ENCODE measurements around the gene TSPAN9. TPM values are rescaled to one million over a fixed set of nuclear protein-coding genes. Genes with fewer than 3 reads are reported as not detected.

The TSPAN9 gene
- total RNA-seq, 1 donor from 2014 or later, result 7.8 TPM

GRCh38 chr12:3249081-3249800, 172.1 kb downstream of the TSPAN9 start:
- Mint-ChIP-seq H3K4me1 (peaks cover 31% of the 10 kb centered on the region), H3K27me3 (ENCODE audit: insufficient read depth, low read depth) (peaks cover 2% of the 10 kb centered on the region), H3K4me3 (no peak overlapping the region), H3K9me3 (peaks cover 2% of the 10 kb centered on the region), H3K36me3 (no peaks in the 10 kb centered on the region), H3K27ac (peak overlapping the region; percentile 67)
- H3K27me3 ChIP-seq, result no peaks in the 10 kb centered on the region
- TF ChIP-seq, protein P1, sequence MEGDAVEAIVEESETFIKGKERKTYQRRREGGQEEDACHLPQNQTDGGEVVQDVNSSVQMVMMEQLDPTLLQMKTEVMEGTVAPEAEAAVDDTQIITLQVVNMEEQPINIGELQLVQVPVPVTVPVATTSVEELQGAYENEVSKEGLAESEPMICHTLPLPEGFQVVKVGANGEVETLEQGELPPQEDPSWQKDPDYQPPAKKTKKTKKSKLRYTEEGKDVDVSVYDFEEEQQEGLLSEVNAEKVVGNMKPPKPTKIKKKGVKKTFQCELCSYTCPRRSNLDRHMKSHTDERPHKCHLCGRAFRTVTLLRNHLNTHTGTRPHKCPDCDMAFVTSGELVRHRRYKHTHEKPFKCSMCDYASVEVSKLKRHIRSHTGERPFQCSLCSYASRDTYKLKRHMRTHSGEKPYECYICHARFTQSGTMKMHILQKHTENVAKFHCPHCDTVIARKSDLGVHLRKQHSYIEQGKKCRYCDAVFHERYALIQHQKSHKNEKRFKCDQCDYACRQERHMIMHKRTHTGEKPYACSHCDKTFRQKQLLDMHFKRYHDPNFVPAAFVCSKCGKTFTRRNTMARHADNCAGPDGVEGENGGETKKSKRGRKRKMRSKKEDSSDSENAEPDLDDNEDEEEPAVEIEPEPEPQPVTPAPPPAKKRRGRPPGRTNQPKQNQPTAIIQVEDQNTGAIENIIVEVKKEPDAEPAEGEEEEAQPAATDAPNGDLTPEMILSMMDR (IDR thresholded peaks at IDR 0.05), result no peak
- no peak for TF ChIP-seq EZH2phosphoT487 (IDR thresholded peaks at IDR 0.05)
- no peak for TF ChIP-seq EZH2 (IDR thresholded peaks at IDR 0.05)
- no peaks in the 10 kb centered on the region for H3K36me3 ChIP-seq
- no peak for DNase-seq (ENCODE audit: low spot score)
- H3K4me1 ChIP-seq, result no peaks in the 10 kb centered on the region
- H2AFZ ChIP-seq (replicated peaks), result no peak overlapping the region
- no peak overlapping the region for H3K27ac ChIP-seq
- no peak overlapping the region for H3K4me2 ChIP-seq
- H4K20me1 ChIP-seq (ENCODE audit: low read depth), result no peaks in the 10 kb centered on the region
- no peak overlapping the region for H3K9ac ChIP-seq
- no peaks in the 10 kb centered on the region for H3K79me2 ChIP-seq (ENCODE audit: low read depth)
- H3K4me3 ChIP-seq, result no peak overlapping the region
- no peaks in the 10 kb centered on the region for H3K9me3 ChIP-seq (ENCODE audit: low read depth)
- H3F3A ChIP-seq (ENCODE audit: low read depth), result no peaks in the 10 kb centered on the region

DNA sequence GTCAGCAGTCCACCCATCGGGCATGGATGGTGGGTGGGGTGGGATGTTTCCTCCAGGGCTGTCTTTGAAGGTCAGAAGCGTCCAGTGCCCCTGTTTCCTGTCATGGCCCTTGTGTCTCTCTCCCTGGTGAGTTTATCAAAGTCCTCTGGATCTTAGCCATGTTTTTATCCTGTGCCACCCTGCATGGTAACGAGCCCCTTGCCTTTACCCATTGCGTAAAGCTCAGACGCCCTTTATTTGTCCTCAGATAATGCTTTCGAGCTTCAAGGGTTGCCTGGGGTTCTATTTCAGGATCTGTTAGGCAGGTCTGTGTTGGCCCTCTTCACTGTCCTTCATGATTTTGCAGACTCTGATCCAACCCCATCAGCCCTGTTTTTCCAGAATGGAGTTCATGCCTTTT, 172.9 kb downstream of the TSPAN9 start:
- Histone ChIP-seq H3K9ac (no peak overlapping the region), H2AFZ (replicated peaks) (no peak overlapping the region), H4K20me1 (ENCODE audit: low read depth) (peaks cover 3% of the 10 kb centered on the region), H3K36me3 (no peaks in the 10 kb centered on the region), H3K4me3 (no peak overlapping the region), H3K4me1 (no peaks in the 10 kb centered on the region), H3F3A (ENCODE audit: low read depth) (no peaks in the 10 kb centered on the region), H3K79me2 (ENCODE audit: low read depth) (no peaks in the 10 kb centered on the region), H3K27me3 (no peaks in the 10 kb centered on the region), H3K27ac (no peak overlapping the region), H3K4me2 (no peak overlapping the region), H3K9me3 (ENCODE audit: low read depth) (no peaks in the 10 kb centered on the region)
- no peak for DNase-seq (ENCODE audit: low spot score)
- H3K36me3 Mint-ChIP-seq, result no peaks in the 10 kb centered on the region
- H3K4me3 Mint-ChIP-seq, result no peak overlapping the region
- TF ChIP-seq, protein P1 (IDR thresholded peaks at IDR 0.05), result no peak
- TF ChIP-seq EZH2phosphoT487 (IDR thresholded peaks at IDR 0.05) (no peak), EZH2 (IDR thresholded peaks at IDR 0.05) (no peak)
- H3K4me1 Mint-ChIP-seq, result peaks cover 33% of the 10 kb centered on the region
- no peak overlapping the region for H3K27ac Mint-ChIP-seq
- H3K9me3 Mint-ChIP-seq, result peaks cover 2% of the 10 kb centered on the region
- no peaks in the 10 kb centered on the region for H3K27me3 Mint-ChIP-seq (ENCODE audit: insufficient read depth, low read depth)

DNA sequence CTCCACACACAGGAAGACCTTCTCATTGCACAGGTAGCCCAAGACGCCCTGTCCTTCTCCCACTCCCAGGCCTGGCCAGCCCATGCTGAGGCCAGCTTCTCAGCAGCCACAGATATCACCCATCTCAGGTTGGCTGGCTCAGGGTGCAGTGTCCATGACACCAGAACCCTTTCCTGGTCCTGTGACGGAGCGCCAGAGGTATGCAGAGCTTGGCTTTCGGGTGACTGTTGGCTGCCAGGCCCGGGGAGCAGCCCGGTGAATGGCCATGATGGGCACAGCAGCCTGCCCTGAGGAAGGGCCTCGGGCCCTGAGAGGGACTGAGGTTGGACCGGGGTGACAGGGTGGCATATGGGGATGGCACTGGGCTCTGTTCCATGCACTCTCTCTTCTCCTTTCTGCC, 173.4 kb downstream of the TSPAN9 start:
- Histone ChIP-seq H3K27ac (no peak overlapping the region), H3K4me3 (no peak overlapping the region), H3K9me3 (ENCODE audit: low read depth) (no peaks in the 10 kb centered on the region), H3F3A (ENCODE audit: low read depth) (no peaks in the 10 kb centered on the region), H3K4me1 (peaks cover 3% of the 10 kb centered on the region), H2AFZ (replicated peaks) (no peak overlapping the region), H3K9ac (no peak overlapping the region), H3K4me2 (no peak overlapping the region), H3K36me3 (no peaks in the 10 kb centered on the region), H3K79me2 (ENCODE audit: low read depth) (no peaks in the 10 kb centered on the region), H4K20me1 (ENCODE audit: low read depth) (peaks cover 3% of the 10 kb centered on the region), H3K27me3 (no peaks in the 10 kb centered on the region)
- TF ChIP-seq EZH2phosphoT487 (IDR thresholded peaks at IDR 0.05) (no peak), EZH2 (IDR thresholded peaks at IDR 0.05) (no peak)
- TF ChIP-seq, protein P1 (IDR thresholded peaks at IDR 0.05), result no peak
- H3K9me3 Mint-ChIP-seq, result no peaks in the 10 kb centered on the region
- peaks cover 33% of the 10 kb centered on the region for H3K4me1 Mint-ChIP-seq
- no peak for DNase-seq (ENCODE audit: low spot score)
- peak overlapping the region; percentile 33 for H3K27ac Mint-ChIP-seq
- H3K36me3 Mint-ChIP-seq, result no peaks in the 10 kb centered on the region
- H3K4me3 Mint-ChIP-seq, result no peak overlapping the region
- H3K27me3 Mint-ChIP-seq (ENCODE audit: insufficient read depth, low read depth), result no peaks in the 10 kb centered on the region
